Measurements from ENCODE around the gene FSTL5. TPM values are rescaled to one million over a fixed set of nuclear protein-coding genes. Genes with fewer than 3 reads are reported as not detected.

The FSTL5 gene
- total and polyA plus RNA-seq, 2 of the 13 experiments (the other 11 are each of a cell fraction or from before 2014, with no cell fraction given), result 0.03 to 0.07 TPM

- no peaks in the 10 kb centered on the region for H3K79me2 ChIP-seq (ENCODE audit: insufficient read depth, low read length)
- no peak for TF ChIP-seq ONECUT2 (CRISPR knock-in tag; IDR thresholded peaks at IDR 0.05)
- no peak for TF ChIP-seq ZNF770 (CRISPR knock-in tag; IDR thresholded peaks at IDR 0.05)
- TF ChIP-seq ZHX2 (IDR thresholded peaks at IDR 0.05; ENCODE audit: low read depth), result no peak
- no peak for TF ChIP-seq ZHX2 (CRISPR knock-in tag; IDR thresholded peaks at IDR 0.05; ENCODE audit: borderline replicate concordance)
- TF ChIP-seq THAP9 (CRISPR knock-in tag; IDR thresholded peaks at IDR 0.05; ENCODE audit: borderline replicate concordance), result no peak
- TF ChIP-seq ZKSCAN1 (IDR thresholded peaks at IDR 0.05; ENCODE audit: low read length), result no peak
- no peak overlapping the region for H3K4me3 ChIP-seq (replicated peaks in 1 of 3; ENCODE audit: insufficient read depth in 1 of 3, low read depth in 2 of 3, low read length in 3 of 3)
- FAIRE-seq (no peak), ATAC-seq (no peak), DNase-seq (ENCODE audit: low spot score) (no peak)
- in situ Hi-C loops (cut with HindIII; ENCODE audit: extremely low pct_ligation_motif_present, low pct_unique_long_range_greater_than_20kb), result no loop called here
- H3K9ac ChIP-seq (ENCODE audit: insufficient read depth, low read depth, low read length), result no peak overlapping the region
- no peak overlapping the region for H3K27ac ChIP-seq (ENCODE audit: extremely low read length, insufficient read depth, low read length)
- H3K36me3 ChIP-seq (replicated peaks in 1 of 2; ENCODE audit: control insufficient read depth in 1 of 2, insufficient read depth in 2 of 2, low read length in 2 of 2), result no peaks in the 10 kb centered on the region
- H3K9me3 ChIP-seq (ENCODE audit: low read length), result no peaks in the 10 kb centered on the region
- BruUV-seq (replicated peaks), result no TSS peak
- no peak overlapping the region for H2AFZ ChIP-seq (ENCODE audit: low read length)
- ChIA-PET CTCF (ENCODE audit: low intra/inter-chr PET ratio, low total read pairs) (no interaction called here), POLR2A (no interaction called here)
- no peak overlapping the region for H3K4me2 ChIP-seq (ENCODE audit: low read depth, low read length)
- 7% methylated on average over 4 of the region's 4 CpGs for WGBS (ENCODE audit: low lambda C conversion rate)
- no peaks in the 10 kb centered on the region for H3K4me1 ChIP-seq (ENCODE audit: insufficient read depth, low read length)
- H4K20me1 ChIP-seq (ENCODE audit: insufficient read depth, low read length), result no peaks in the 10 kb centered on the region
- no peaks in the 10 kb centered on the region for H3K27me3 ChIP-seq (ENCODE audit: control insufficient read depth in 1 of 2, insufficient read depth in 2 of 2, low read length in 2 of 2)
- intact Hi-C loops (cut with micrococcal nuclease; ENCODE audit: unreplicated experiment), result no loop called here
These were observed 322.0 kb downstream of the FSTL5 start for GRCh38 chr4:161841759-161842158.
